Measurements from ENCODE around the gene PF4V1. TPM values are rescaled to one million over a fixed set of nuclear protein-coding genes. Genes with fewer than 3 reads are reported as not detected.

The PF4V1 gene
- total RNA-seq, 1 donor from 2014 or later, result not detected

DNA sequence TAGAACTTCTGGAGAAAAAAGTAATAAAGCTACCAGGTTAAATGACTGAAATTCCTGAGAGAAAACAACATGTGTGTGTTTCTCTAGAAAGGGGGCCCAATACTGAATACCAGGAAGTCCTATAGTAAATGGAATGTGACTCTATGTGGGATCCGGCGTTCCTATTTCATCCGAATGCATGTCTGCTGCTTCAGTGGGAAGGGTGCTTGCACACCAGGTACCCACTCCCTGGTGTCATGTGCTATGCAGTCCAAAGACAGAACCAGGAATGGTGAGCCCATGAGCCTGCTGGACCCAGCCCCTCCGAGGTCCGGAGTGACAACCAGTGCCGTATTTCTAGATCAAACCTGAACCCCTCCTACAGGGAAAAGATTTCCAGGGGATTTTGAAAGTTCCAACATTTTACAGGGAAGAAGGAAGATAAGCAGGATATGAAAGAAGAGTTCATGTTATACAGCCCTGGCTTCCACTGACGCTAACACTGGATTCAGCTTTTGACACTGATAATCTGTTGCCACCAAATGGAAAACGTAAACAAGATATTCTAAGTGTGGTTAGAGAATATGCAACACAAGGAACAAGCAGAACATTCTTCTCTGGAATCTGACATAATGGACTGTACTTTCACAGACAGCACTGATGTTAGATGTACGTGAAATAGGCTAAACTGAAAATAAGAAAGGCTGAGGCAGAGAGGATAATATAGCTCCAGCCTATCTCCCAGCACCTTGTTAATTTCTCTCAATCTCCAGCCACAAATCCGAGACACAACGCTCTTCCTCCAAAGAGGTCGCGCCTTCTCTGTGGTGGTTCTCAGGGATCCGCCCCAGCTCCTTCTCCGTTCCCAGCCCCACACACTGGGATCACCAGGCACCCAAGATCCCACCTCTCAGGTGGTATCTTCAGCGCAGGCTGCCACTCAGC, 15.4 kb downstream of the PF4V1 start:
- peak overlapping the region; percentile 72 for H3K4me3 ChIP-seq (ENCODE audit: low read depth, low read length)
- DNase-seq (ENCODE audit: low read depth), result no peak
- TF ChIP-seq CTCF (conservative IDR thresholded peaks at IDR 0.05; ENCODE audit: low read depth, low read length), result no peak

- no peak for TF ChIP-seq CTCF (conservative IDR thresholded peaks at IDR 0.05; ENCODE audit: low read depth, low read length)
- H3K4me3 ChIP-seq (ENCODE audit: low read depth, low read length), result peak within 1 kb of the TSS; percentile 72
- no peak for DNase-seq (ENCODE audit: low read depth)
Measured at GRCh38 chr4:73869130-73870055, 16.3 kb downstream of the PF4V1 start, which contains the start of gene CXCL1. CXCL1 (plus strand) TSS chr4:73869393; CDS start chr4:73869471, 78 bp downstream.

DNA sequence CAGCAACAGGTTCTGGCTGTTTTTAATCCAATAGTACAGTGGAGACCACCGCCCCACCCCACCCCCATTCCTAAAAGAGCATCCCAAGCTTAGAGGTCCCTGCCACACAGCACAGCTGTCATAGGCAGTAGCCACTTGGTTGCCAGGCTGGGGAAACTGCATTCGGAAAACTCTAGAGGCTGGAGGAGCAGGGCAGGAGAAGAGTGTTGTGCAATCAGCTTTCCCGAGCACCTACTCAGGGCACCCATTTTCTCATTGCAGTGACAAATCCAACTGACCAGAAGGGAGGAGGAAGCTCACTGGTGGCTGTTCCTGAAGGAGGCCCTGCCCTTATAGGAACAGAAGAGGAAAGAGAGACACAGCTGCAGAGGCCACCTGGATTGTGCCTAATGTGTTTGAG, 17.2 kb downstream of the PF4V1 start:
- peak overlapping the region; percentile 72 for H3K4me3 ChIP-seq (ENCODE audit: low read depth, low read length)
- TF ChIP-seq CTCF (conservative IDR thresholded peaks at IDR 0.05; ENCODE audit: low read depth, low read length), result no peak
- no peak for DNase-seq (ENCODE audit: low read depth)

GRCh38 chr4:73870768-73871167, 17.7 kb downstream of the PF4V1 start:
- DNase-seq (ENCODE audit: low read depth), result no peak
- peak overlapping the region; percentile 72 for H3K4me3 ChIP-seq (ENCODE audit: low read depth, low read length)

DNA sequence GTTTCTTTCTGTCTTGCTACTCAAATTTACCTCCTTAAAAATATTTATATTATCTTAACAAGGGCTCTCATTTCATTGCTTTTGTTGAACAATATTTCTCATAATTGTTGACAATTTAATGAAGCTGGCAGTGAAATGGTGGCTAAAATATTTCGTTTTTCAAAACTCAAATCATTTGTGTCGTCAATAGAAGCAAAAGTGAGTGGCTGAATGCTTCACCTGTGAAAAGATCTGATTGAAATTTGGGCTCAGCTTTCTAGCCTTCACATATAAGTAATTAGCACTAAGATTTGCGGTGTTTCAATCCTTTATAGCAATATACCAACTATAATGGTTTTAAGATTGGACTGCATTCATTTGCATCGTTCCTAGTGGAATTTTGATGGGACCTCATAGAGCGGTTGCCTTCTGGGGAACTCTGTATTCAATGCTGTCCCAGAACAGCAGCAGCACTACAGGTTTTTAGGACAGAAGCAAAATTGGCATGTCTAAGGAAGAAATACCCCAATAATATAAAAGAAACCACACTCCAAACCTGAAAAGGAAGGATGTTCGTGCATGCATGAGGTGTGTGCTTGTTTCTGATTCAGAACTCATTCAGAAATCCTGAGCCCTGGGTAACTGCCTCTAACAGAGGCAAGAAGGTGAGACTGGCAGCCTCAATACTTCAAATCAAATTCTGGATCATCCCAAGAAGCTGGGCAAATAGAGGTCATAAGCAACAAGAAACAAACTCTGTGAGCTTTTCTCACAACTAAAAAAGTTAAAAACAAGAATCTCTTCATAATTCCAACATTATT, 18.6 kb downstream of the PF4V1 start:
- H3K4me3 ChIP-seq (ENCODE audit: low read depth, low read length), result peak overlapping the region; percentile 72
- DNase-seq (ENCODE audit: low read depth), result no peak
- no peak for TF ChIP-seq CTCF (conservative IDR thresholded peaks at IDR 0.05; ENCODE audit: low read depth, low read length)

More at GRCh38 chr4:73870768-73871167, 17.7 kb downstream of the PF4V1 start:
- no peak for TF ChIP-seq CTCF (conservative IDR thresholded peaks at IDR 0.05; ENCODE audit: low read depth, low read length)

Measured in epithelial cell of proximal tubule (primary cell).